ENCODE results near the gene FBXL13. TPM values are rescaled to one million over a fixed set of nuclear protein-coding genes. Genes with fewer than 3 reads are reported as not detected.
"Not testable (repeated sequence)": the region's sequence is repeated elsewhere in the genome, so short reads cannot be mapped to it uniquely, and the experiment has no call there.

FBXL13 gene
- total RNA-seq, 1 donor from 2014 or later: 0.45 TPM

DNA sequence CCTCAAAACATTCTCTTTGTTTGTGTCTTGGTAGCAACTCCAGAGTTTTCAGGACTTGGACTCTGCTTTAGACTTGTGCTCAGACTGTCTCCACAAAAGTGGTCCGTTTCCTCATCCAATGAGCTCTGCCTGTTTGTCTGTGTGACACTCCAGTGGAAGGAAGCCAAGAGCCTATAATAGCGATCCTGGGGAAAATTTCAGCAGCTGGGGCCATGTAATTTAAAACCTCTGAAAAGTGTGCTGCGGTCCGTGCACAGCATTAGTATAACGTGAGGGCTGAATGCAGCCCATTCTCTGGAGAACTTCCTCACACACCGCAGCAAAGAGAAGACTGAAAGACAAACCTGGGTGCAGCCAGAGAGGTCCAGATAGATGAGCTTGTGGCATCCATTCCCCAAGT lies 161.9 kb downstream of the FBXL13 start, which contains the start of gene LRRC17:
TSS of gene LRRC17 (plus strand) at position 259 of the 400 bp plus-strand sequence. CDS start 20,914 bp downstream, outside the sequence.
- peak within 1 kb of the TSS; percentile 72 for H3K4me3 Mint-ChIP-seq (ENCODE audit: unreplicated experiment)

DNA sequence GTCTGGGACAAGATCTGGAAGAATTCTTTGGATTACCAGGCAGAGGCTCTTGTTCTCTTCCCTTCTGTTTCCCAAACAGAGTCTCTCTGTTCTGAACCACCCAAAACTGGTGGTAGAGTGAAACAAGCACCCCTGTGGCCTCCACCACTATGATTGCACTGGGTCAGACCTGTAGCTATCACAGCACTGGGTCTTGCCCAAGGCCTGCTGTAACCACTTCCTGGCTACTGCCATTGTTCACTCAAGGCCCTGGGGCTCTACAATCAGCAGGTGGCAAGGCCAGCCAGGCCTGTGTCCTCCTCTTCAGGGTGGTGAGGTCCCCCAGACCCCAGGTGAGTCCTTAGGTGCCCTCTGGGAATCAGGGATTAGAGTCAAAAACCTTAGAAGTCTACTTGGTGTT lies 165.9 kb downstream of the FBXL13 start:
- peaks cover 11% of the 10 kb centered on the region for H3K9me3 Mint-ChIP-seq (ENCODE audit: low read depth)
- H3K4me3 Mint-ChIP-seq (ENCODE audit: unreplicated experiment): no peak overlapping the region
- peaks cover 7% of the 10 kb centered on the region for H3K36me3 Mint-ChIP-seq (ENCODE audit: low read depth)
- no peak for DNase-seq (ENCODE audit: low spot score)
- no peak overlapping the region for H3K27ac Mint-ChIP-seq (ENCODE audit: unreplicated experiment)
- TF ChIP-seq, protein P1, sequence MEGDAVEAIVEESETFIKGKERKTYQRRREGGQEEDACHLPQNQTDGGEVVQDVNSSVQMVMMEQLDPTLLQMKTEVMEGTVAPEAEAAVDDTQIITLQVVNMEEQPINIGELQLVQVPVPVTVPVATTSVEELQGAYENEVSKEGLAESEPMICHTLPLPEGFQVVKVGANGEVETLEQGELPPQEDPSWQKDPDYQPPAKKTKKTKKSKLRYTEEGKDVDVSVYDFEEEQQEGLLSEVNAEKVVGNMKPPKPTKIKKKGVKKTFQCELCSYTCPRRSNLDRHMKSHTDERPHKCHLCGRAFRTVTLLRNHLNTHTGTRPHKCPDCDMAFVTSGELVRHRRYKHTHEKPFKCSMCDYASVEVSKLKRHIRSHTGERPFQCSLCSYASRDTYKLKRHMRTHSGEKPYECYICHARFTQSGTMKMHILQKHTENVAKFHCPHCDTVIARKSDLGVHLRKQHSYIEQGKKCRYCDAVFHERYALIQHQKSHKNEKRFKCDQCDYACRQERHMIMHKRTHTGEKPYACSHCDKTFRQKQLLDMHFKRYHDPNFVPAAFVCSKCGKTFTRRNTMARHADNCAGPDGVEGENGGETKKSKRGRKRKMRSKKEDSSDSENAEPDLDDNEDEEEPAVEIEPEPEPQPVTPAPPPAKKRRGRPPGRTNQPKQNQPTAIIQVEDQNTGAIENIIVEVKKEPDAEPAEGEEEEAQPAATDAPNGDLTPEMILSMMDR (IDR thresholded peaks at IDR 0.05): no peak
- no peaks in the 10 kb centered on the region for H3K27me3 Mint-ChIP-seq (ENCODE audit: low read depth)
- peaks cover 17% of the 10 kb centered on the region for H3K4me1 Mint-ChIP-seq (ENCODE audit: low read depth)

More for the DNA sequence above, 161.9 kb downstream of the FBXL13 start, which contains the start of gene LRRC17:
- Mint-ChIP-seq H3K4me1 (ENCODE audit: low read depth) (peaks cover 46% of the 10 kb centered on the region), H3K27ac (ENCODE audit: unreplicated experiment) (peak within 1 kb of the TSS; percentile 91), H3K27me3 (ENCODE audit: low read depth) (no peaks in the 10 kb centered on the region), H3K36me3 (ENCODE audit: low read depth) (no peaks in the 10 kb centered on the region), H3K9me3 (ENCODE audit: low read depth) (no peaks in the 10 kb centered on the region)
- no peak for DNase-seq (ENCODE audit: low spot score)
- TF ChIP-seq, protein P1 (IDR thresholded peaks at IDR 0.05): no peak

DNA sequence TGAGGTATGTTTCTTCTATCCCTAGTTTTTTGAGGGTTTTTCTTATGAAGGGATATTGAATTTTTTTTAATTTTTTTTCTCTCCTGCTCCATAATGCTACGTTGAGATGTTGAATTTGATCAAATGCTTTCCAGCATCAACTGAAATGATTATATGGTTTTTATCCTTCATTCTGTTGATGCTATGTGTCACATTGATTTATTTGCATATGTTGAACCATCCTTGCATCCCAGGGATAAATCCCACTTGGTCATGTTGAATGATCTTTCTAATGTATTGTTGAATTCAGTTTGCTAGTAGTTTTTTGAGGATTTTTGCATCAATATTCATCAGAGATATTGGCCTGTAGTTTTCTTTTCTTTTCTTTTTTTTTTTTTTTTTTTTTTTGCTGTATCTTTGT lies 171.0 kb downstream of the FBXL13 start:
- H3K4me1 Mint-ChIP-seq (ENCODE audit: low read depth); H3K27me3 Mint-ChIP-seq (ENCODE audit: low read depth); H3K36me3 Mint-ChIP-seq (ENCODE audit: low read depth); DNase-seq (ENCODE audit: low spot score); H3K4me3 Mint-ChIP-seq (ENCODE audit: unreplicated experiment); H3K27ac Mint-ChIP-seq (ENCODE audit: unreplicated experiment): not testable (repeated sequence)
- peaks cover 18% of the 10 kb centered on the region for H3K9me3 Mint-ChIP-seq (ENCODE audit: low read depth)

DNA sequence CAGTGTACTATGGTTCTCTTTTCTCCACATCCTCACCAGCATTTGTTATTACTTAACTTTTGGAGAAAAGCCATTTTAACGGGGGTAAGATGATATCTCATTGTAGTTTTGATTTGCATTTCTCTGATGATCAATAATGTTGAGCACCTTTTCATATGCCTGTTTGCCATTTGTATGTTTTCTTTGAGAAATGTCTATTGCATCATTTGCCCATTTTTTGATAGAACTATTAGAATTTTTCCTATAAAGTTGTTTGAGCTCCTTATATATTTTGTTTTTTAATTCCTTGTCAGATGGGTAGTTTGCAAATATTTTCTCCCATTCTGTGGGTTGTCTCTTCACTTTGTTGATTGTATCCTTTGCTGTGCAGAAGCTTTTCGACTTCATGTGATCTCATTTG lies 172.5 kb downstream of the FBXL13 start:
- not testable (repeated sequence) for H3K36me3 Mint-ChIP-seq (ENCODE audit: low read depth); H3K27me3 Mint-ChIP-seq (ENCODE audit: low read depth); DNase-seq (ENCODE audit: low spot score)

DNA sequence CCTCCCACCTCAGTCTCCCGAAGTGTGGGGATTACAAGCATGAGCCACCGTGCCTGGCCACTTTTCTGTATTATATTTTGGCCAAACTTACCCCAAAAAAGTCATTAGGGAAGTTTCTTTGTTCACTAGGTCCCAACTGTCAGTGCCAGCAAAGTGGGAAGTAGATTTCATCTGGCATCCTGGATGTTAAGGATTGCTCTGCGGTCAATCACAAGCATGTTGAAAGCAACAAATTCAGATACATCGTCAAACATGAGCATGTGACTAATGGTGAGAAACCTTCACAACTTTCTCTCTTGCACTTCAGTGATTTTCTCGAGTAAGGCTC lies 176.1 kb downstream of the FBXL13 start:
- Mint-ChIP-seq H3K36me3 (ENCODE audit: low read depth) (no peaks in the 10 kb centered on the region), H3K4me1 (ENCODE audit: low read depth) (peaks cover 41% of the 10 kb centered on the region), H3K9me3 (ENCODE audit: low read depth) (peaks cover 6% of the 10 kb centered on the region), H3K27me3 (ENCODE audit: low read depth) (no peaks in the 10 kb centered on the region), H3K4me3 (ENCODE audit: unreplicated experiment) (no peak overlapping the region), H3K27ac (ENCODE audit: unreplicated experiment) (no peak overlapping the region)
- DNase-seq (ENCODE audit: low spot score): no peak
- TF ChIP-seq, protein P1 (IDR thresholded peaks at IDR 0.05): no peak

More for the DNA sequence above, 172.5 kb downstream of the FBXL13 start:
- H3K4me3 Mint-ChIP-seq (ENCODE audit: unreplicated experiment); H3K4me1 Mint-ChIP-seq (ENCODE audit: low read depth); H3K27ac Mint-ChIP-seq (ENCODE audit: unreplicated experiment): not testable (repeated sequence)
- H3K9me3 Mint-ChIP-seq (ENCODE audit: low read depth): peaks cover 18% of the 10 kb centered on the region

DNA sequence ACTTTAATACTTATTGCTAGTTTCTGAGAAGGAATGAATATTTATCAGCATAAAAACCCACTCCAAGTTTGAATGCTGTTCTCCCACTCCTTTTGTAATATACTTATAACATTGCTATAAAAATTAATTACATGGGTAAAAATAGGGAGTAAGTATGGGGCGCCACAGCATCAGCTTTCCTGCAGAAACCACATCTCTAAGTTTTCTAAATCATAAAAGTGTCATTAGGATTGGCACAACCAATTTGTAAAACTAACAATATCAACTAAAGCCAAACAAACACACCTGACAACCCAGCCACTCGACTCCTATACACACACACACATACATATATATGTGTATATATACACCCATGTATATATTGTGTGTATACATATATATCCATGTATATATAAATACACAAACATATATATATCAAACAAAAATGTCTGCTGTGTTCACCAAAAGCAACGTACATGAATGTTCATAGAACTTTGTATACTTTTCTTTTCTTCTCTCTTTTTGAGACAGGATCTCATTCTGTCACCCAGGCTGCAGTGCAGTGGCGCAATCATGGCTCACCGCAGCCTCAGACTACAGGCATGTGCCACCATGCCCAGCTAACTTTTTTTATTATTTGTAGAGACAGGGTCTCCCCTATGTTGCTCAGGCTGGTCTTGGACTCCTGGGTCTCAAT lies 176.6 kb downstream of the FBXL13 start:
- peak overlapping the region; percentile 8 for H3K27ac Mint-ChIP-seq (ENCODE audit: unreplicated experiment)
- H3K9me3 Mint-ChIP-seq (ENCODE audit: low read depth): peaks cover under 1% of the 10 kb centered on the region
- DNase-seq (ENCODE audit: low spot score): no peak
- no peaks in the 10 kb centered on the region for H3K27me3 Mint-ChIP-seq (ENCODE audit: low read depth)
- TF ChIP-seq, protein P1 (IDR thresholded peaks at IDR 0.05): no peak
- no peak overlapping the region for H3K4me3 Mint-ChIP-seq (ENCODE audit: unreplicated experiment)
- peaks cover 44% of the 10 kb centered on the region for H3K4me1 Mint-ChIP-seq (ENCODE audit: low read depth)
- no peaks in the 10 kb centered on the region for H3K36me3 Mint-ChIP-seq (ENCODE audit: low read depth)

Data from chondrocyte (in vitro differentiated cells).